ENCODE results near the gene HOXD10.

DNA sequence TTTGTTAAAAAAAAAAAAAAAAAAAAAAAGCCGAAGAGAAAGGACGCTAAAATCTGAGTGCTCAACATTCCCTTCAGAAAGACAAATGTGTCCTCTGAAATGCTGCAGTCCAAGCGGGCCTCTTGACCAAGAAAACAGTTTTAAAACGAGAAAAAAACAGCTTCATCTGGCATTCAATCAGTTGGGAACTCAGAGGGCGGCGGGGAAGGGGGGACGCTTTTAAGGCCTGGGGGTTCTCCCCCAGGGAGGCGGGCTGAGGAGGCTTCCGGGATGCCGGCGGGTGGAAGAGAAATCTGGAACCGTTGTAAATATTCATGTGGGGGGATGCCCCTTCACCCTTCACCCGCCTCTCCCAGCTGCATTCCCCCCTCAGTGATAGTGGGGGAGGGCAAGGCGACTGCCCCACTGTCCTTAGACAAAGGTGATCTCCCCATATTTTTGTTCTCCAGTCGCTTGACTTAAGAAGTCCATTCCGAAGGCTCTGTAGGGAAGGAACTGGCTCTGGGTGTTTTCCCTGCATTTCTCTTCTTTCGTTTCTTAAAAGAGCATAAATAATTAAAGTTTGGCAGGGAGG is 12.7 kb upstream of the HOXD10 start:
- TF ChIP-seq EZH2 (IDR thresholded peaks at IDR 0.05) (no peak), POLR2AphosphoS5 (IDR thresholded peaks at IDR 0.05; ENCODE audit: borderline replicate concordance, low read depth, low read length) (no peak; the same call in none of the 2 replicates), FOXP2 (optimal IDR thresholded peaks at IDR 0.05; ENCODE audit: control extremely low read depth, extremely low read length, insufficient read depth) (peak; percentile 39)

Data from SK-N-MC (cell line).